H1 (cell line): ENCODE data around the gene DCDC1.

Source experiments
- CHD1 ChIP-seq: IDR thresholded peaks from 2 replicates; pipeline ENCODE4 v1.6.1; 2012; ENCODE audit warnings: low read depth, low read length, improper control_type of control experiment
- EGR1 ChIP-seq: IDR thresholded peaks from 2 replicates; pipeline ENCODE4 v1.6.1; 2011; ENCODE audit warnings: low read depth, low read length, borderline replicate concordance
- MAFK ChIP-seq: IDR thresholded peaks from 2 replicates; pipeline ENCODE4 v1.6.1; 2012; ENCODE audit warnings: low read depth, mild to moderate bottlenecking, improper control_type of control experiment, low read length
- POLR2A ChIP-seq, 2 experiments: IDR thresholded peaks; 1 replicate in 1 of 2; 2 replicates in 1 of 2; pipeline ENCODE4 v1.6.1; 2011; ENCODE audit warnings: low read depth in 2 of 2, low read length in 2 of 2, mild to moderate bottlenecking in 2 of 2; ENCODE audit errors: control extremely low read depth in 1 of 2
- SIN3A ChIP-seq, 2 experiments: IDR thresholded peaks in 1 of 2; conservative IDR thresholded peaks in 1 of 2; 2 replicates each; pipeline ENCODE4 v1.6.1; 2011 to 2012; ENCODE audit warnings: low read length in 2 of 2, improper control_type of control experiment in 1 of 2, low read depth in 1 of 2, mild to moderate bottlenecking in 1 of 2
- SP4 ChIP-seq: IDR thresholded peaks from 2 replicates; pipeline ENCODE4 v1.6.1; 2012; ENCODE audit warnings: low read length, inconsistent platforms
- TAF7 ChIP-seq: optimal IDR thresholded peaks from 2 replicates; pipeline ENCODE3; 2011; ENCODE audit warnings: low read depth, mild to moderate bottlenecking, inconsistent platforms, low read length, moderate library complexity, borderline replicate concordance
- TEAD4 ChIP-seq: IDR thresholded peaks from 2 replicates; pipeline ENCODE4 v1.6.1; 2012; ENCODE audit warnings: low read depth, low read length, inconsistent platforms, mixed read lengths
- TF ChIP-seq, protein P1 (sequence below), 3 experiments: IDR thresholded peaks; 1 replicate in 2 of 3; 2 replicates in 1 of 3; pipeline versions ENCODE4 v1.5.1 to v1.6.1; 2011; ENCODE audit warnings: low read length in 3 of 3, mild to moderate bottlenecking in 3 of 3, inconsistent platforms in 2 of 3, low read depth in 1 of 3, moderate library complexity in 1 of 3; ENCODE audit not compliant: insufficient read depth in 1 of 3; ENCODE audit errors: control extremely low read depth in 1 of 3

- TF ChIP-seq TEAD4, result no peak
- TF ChIP-seq SIN3A (conservative IDR thresholded peaks at IDR 0.05 in 1 of 2, IDR thresholded peaks at IDR 0.05 in 1 of 2; ENCODE audit: low read depth in 1 of 2, low read length in 2 of 2), result no peak
- TF ChIP-seq CHD1, result no peak
- TF ChIP-seq, protein P1, sequence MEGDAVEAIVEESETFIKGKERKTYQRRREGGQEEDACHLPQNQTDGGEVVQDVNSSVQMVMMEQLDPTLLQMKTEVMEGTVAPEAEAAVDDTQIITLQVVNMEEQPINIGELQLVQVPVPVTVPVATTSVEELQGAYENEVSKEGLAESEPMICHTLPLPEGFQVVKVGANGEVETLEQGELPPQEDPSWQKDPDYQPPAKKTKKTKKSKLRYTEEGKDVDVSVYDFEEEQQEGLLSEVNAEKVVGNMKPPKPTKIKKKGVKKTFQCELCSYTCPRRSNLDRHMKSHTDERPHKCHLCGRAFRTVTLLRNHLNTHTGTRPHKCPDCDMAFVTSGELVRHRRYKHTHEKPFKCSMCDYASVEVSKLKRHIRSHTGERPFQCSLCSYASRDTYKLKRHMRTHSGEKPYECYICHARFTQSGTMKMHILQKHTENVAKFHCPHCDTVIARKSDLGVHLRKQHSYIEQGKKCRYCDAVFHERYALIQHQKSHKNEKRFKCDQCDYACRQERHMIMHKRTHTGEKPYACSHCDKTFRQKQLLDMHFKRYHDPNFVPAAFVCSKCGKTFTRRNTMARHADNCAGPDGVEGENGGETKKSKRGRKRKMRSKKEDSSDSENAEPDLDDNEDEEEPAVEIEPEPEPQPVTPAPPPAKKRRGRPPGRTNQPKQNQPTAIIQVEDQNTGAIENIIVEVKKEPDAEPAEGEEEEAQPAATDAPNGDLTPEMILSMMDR (IDR thresholded peaks at IDR 0.05; ENCODE audit: control extremely low read depth in 1 of 3, insufficient read depth in 1 of 3, low read depth in 1 of 3, low read length in 3 of 3), result no peak
- TF ChIP-seq POLR2A (IDR thresholded peaks at IDR 0.05; ENCODE audit: control extremely low read depth in 1 of 2, low read depth in 2 of 2, low read length in 2 of 2), result no peak
- no peak for TF ChIP-seq SP4
- TF ChIP-seq MAFK, result no peak
- TF ChIP-seq TAF7, result no peak
- no peak for TF ChIP-seq EGR1
These were observed 242.2 kb downstream of the DCDC1 start for GRCh38 chr11:31127290-31127689.
